Kasumi-1 (cell line): ENCODE results near the gene RELA.

Experiments
- DNase-seq, 2 experiments: peaks; one replicate each; lab custom pipeline; 2025; lab: John Stamatoyannopoulos, UW

The RELA gene

GRCh38 chr11:65613091-65613928 is 49.4 kb downstream of the RELA start:
- peak in 1 of 2 experiments; percentile 4 for DNase-seq

GRCh38 chr11:65612691-65613090 is 50.0 kb downstream of the RELA start:
- DNase-seq, result no peak

- peak; percentile 26 to 39 for DNase-seq
These were observed 50.7 kb downstream of the RELA start for GRCh38 chr11:65611758-65612603.

- peak; percentile 84 to 87 for DNase-seq
These were observed 51.5 kb downstream of the RELA start for GRCh38 chr11:65611028-65611757.

GRCh38 chr11:65610404-65610803 is 52.3 kb downstream of the RELA start:
- no peak for DNase-seq

- no peak for DNase-seq
These were observed 53.1 kb downstream of the RELA start for GRCh38 chr11:65609665-65610064.

- no peak for DNase-seq
These were observed 53.5 kb downstream of the RELA start for GRCh38 chr11:65609229-65609628.

- DNase-seq, result no peak
These were observed 54.9 kb downstream of the RELA start for GRCh38 chr11:65607614-65608426.

- no peak for DNase-seq
These were observed 55.7 kb downstream of the RELA start for GRCh38 chr11:65606876-65607613.

GRCh38 chr11:65604258-65604657 is 58.5 kb downstream of the RELA start:
- DNase-seq, result no peak
